ENCODE results near the gene EXO1. TPM values are rescaled to one million over a fixed set of nuclear protein-coding genes. Genes with fewer than 3 reads are reported as not detected.

The EXO1 gene
- total and polyA plus RNA-seq, 2 experiments from 2014 or later: 3.4 to 3.5 TPM

DNA sequence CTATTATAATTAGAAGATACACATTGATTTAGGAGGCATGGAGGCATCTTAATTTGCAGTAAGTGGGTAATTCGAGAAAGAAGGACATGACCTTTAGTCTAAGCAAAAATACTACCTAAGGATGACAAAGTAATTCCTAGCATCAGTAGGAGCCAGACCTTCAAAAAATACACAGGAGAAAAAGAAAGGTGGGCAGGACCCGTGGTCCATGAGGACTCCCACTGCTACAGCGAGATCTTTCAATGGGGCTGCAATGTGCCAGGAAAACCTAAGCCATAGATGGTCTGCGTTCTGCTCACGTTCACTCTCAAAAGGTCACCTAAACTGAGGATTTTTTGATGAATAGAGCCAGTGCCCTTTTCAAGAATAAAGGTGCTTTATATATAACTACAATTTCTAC is 10.6 kb upstream of the EXO1 start:
- Histone ChIP-seq H3K27me3 (peaks cover 5% of the 10 kb centered on the region), H3K4me3 (no peak overlapping the region), H3K27ac (no peak overlapping the region), H3K9me3 (ENCODE audit: low read depth) (no peaks in the 10 kb centered on the region), H3K36me3 (no peaks in the 10 kb centered on the region), H3K4me1 (ENCODE audit: low read depth) (no peaks in the 10 kb centered on the region)
- TF ChIP-seq, protein P1, sequence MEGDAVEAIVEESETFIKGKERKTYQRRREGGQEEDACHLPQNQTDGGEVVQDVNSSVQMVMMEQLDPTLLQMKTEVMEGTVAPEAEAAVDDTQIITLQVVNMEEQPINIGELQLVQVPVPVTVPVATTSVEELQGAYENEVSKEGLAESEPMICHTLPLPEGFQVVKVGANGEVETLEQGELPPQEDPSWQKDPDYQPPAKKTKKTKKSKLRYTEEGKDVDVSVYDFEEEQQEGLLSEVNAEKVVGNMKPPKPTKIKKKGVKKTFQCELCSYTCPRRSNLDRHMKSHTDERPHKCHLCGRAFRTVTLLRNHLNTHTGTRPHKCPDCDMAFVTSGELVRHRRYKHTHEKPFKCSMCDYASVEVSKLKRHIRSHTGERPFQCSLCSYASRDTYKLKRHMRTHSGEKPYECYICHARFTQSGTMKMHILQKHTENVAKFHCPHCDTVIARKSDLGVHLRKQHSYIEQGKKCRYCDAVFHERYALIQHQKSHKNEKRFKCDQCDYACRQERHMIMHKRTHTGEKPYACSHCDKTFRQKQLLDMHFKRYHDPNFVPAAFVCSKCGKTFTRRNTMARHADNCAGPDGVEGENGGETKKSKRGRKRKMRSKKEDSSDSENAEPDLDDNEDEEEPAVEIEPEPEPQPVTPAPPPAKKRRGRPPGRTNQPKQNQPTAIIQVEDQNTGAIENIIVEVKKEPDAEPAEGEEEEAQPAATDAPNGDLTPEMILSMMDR (IDR thresholded peaks at IDR 0.05; ENCODE audit: low read depth, low read length): no peak
- DNase-seq (ENCODE audit: low read depth in 1 of 2, low spot score in 1 of 2): no peak

DNA sequence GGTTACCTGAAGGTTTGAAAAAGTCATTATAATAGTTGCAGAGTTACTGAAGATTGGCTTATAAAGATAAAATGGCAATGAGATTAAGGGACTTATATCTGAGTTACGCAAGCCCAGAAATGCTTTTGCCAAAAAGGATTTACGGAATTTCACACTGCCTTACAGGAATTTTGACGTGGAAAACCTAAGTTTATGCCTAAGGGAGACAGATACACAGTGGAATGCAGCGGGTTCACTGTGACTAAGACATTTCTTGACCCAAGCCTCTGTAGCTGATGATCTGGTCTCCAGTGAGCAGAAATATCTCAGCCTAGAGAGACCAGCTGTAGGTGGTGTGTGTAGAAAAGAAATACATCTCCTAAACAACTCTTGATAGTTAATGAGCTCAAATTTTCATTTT is 10.1 kb upstream of the EXO1 start:
- H3K4me3 ChIP-seq: no peak overlapping the region
- TF ChIP-seq, protein P1 (IDR thresholded peaks at IDR 0.05; ENCODE audit: low read depth, low read length): no peak
- peak in 1 of 2 donors; percentile 72 for DNase-seq (ENCODE audit: low read depth in 1 of 2, low spot score in 1 of 2)
- H3K9me3 ChIP-seq (ENCODE audit: low read depth): no peaks in the 10 kb centered on the region
- H3K27ac ChIP-seq: no peak overlapping the region
- peaks cover 5% of the 10 kb centered on the region for H3K27me3 ChIP-seq
- no peaks in the 10 kb centered on the region for H3K4me1 ChIP-seq (ENCODE audit: low read depth)
- no peaks in the 10 kb centered on the region for H3K36me3 ChIP-seq

DNA sequence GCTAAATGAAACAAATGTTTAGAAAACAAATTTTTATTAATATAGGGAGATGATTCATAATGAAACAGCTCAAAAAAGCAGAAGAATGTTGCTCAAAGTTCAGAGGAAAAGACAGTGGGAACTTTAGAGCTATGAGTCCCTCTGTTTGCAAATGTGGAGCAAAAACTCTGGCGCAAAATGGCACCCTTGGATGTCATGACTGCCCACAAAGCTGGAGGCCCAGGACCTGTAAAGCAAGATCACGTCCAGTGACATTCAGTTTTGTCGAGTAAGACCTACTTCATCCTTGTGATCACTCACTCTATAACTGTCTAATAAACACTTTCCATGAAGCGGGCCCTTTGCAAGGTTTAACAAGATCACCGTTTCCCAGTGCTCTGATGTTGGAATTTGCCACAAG is 9.1 kb upstream of the EXO1 start:
- peaks cover 5% of the 10 kb centered on the region for H3K27me3 ChIP-seq
- H3K27ac ChIP-seq: no peak overlapping the region
- no peaks in the 10 kb centered on the region for H3K4me1 ChIP-seq (ENCODE audit: low read depth)
- H3K4me3 ChIP-seq: no peak overlapping the region
- no peak for DNase-seq (ENCODE audit: low read depth in 1 of 2, low spot score in 1 of 2)
- TF ChIP-seq, protein P1 (IDR thresholded peaks at IDR 0.05; ENCODE audit: low read depth, low read length): no peak
- no peaks in the 10 kb centered on the region for H3K9me3 ChIP-seq (ENCODE audit: low read depth)
- H3K36me3 ChIP-seq: no peaks in the 10 kb centered on the region

DNA sequence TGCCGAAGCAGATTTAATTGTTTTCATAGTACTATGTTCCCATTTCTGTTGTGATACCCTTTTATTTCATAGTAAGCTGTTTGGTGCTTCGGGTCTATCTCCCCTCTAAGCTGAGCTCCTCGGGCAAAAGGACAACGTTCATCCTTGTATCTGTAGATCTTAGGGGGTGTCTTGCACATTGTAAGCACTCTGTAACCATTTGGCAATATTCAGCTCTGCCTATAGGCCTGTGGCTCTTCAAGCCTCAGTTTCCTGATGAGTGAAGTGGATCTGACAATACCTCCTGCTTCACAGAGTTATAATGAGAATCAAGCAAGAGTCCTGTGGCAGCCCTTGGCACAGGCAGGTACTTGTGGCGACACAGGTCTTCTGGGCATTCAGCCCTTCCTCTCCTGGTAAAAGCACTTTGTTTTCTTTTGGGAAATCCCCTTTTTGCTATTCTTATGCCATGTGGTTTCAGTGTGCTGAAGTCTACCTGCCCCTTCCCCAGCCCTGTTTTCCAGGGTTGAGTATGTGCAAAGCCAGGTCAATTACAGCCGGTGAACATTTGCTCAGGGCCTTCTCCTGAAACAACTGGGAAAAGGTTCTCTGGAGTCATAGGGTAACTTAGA is 8.5 kb upstream of the EXO1 start:
- Histone ChIP-seq H3K4me3 (no peak overlapping the region), H3K27me3 (peaks cover 5% of the 10 kb centered on the region), H3K9me3 (ENCODE audit: low read depth) (no peaks in the 10 kb centered on the region), H3K4me1 (ENCODE audit: low read depth) (no peaks in the 10 kb centered on the region), H3K27ac (no peak overlapping the region), H3K36me3 (no peaks in the 10 kb centered on the region)
- DNase-seq (ENCODE audit: low read depth in 1 of 2, low spot score in 1 of 2): no peak
- TF ChIP-seq, protein P1 (IDR thresholded peaks at IDR 0.05; ENCODE audit: low read depth, low read length): no peak

DNA sequence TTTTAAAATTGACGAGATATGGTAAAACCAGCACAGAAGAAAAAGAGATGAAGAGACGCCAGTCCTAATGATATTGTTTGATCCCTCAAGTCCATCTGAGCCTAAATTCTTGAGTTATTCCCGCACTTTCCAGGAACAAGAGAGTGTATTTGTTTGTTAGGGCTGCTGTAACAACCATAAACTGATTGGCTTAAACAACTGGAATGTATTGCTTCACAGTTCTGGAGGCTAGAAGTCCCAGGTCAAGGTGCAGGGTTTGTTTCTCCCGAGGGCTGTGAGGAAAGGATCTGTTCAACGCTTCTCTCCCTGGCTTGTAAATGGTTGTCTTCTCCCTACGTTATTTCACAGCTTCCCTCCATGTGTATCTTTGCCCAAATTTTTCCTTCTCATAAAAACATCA is 7.8 kb upstream of the EXO1 start:
- TF ChIP-seq, protein P1 (IDR thresholded peaks at IDR 0.05; ENCODE audit: low read depth, low read length): no peak
- no peak overlapping the region for H3K27ac ChIP-seq
- H3K36me3 ChIP-seq: no peaks in the 10 kb centered on the region
- H3K27me3 ChIP-seq: peaks cover 5% of the 10 kb centered on the region
- DNase-seq (ENCODE audit: low read depth in 1 of 2, low spot score in 1 of 2): no peak
- no peak overlapping the region for H3K4me3 ChIP-seq
- no peaks in the 10 kb centered on the region for H3K4me1 ChIP-seq (ENCODE audit: low read depth)
- no peaks in the 10 kb centered on the region for H3K9me3 ChIP-seq (ENCODE audit: low read depth)
